ENCODE data around the gene B3GNT9. TPM values are rescaled to one million over a fixed set of nuclear protein-coding genes. Genes with fewer than 3 reads are reported as not detected.

B3GNT9 gene
- total and polyA plus RNA-seq, 8 donors, result 1.8 to 9.3 (median 3.6) TPM

- WGBS, 2 donors, result 83 to 85% methylated on average over 7 of the region's 7 CpGs
- intact Hi-C loops (cut with DNase I), result no loop called here
- FAIRE-seq (no peak), ATAC-seq (no peak), DNase-seq (no peak)
- no peak overlapping the region for H3K27ac ChIP-seq
- H3K9me3 ChIP-seq, result no peaks in the 10 kb centered on the region
- no peaks in the 10 kb centered on the region for H3K27me3 ChIP-seq
- TF ChIP-seq, protein P1, sequence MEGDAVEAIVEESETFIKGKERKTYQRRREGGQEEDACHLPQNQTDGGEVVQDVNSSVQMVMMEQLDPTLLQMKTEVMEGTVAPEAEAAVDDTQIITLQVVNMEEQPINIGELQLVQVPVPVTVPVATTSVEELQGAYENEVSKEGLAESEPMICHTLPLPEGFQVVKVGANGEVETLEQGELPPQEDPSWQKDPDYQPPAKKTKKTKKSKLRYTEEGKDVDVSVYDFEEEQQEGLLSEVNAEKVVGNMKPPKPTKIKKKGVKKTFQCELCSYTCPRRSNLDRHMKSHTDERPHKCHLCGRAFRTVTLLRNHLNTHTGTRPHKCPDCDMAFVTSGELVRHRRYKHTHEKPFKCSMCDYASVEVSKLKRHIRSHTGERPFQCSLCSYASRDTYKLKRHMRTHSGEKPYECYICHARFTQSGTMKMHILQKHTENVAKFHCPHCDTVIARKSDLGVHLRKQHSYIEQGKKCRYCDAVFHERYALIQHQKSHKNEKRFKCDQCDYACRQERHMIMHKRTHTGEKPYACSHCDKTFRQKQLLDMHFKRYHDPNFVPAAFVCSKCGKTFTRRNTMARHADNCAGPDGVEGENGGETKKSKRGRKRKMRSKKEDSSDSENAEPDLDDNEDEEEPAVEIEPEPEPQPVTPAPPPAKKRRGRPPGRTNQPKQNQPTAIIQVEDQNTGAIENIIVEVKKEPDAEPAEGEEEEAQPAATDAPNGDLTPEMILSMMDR (IDR thresholded peaks at IDR 0.05), result no peak
- peaks cover 0 to 8% (median 4%) of the 10 kb centered on the region in 3 donors for H3K4me1 ChIP-seq
- H3K4me3 ChIP-seq, result no peak overlapping the region
- H3K36me3 ChIP-seq, result no peaks in the 10 kb centered on the region
Measured at GRCh38 chr16:67115639-67116038, 35.2 kb downstream of the B3GNT9 start.

GRCh38 chr16:67114793-67115192 is 36.0 kb downstream of the B3GNT9 start:
- Histone ChIP-seq H3K27me3 (no peaks in the 10 kb centered on the region), H3K27ac (no peak overlapping the region), H3K9me3 (no peaks in the 10 kb centered on the region), H3K4me1 (peaks cover 0 to 9% (median 4%) of the 10 kb centered on the region in 3 donors), H3K4me3 (no peak overlapping the region), H3K36me3 (no peaks in the 10 kb centered on the region)
- no peak for FAIRE-seq
- ATAC-seq, result no peak
- TF ChIP-seq, protein P1 (IDR thresholded peaks at IDR 0.05), result no peak
- no peak for DNase-seq
- WGBS, 2 donors, result 67 to 72% methylated on average over 2 of the region's 2 CpGs
- intact Hi-C loops (cut with DNase I), result no loop called here

DNA sequence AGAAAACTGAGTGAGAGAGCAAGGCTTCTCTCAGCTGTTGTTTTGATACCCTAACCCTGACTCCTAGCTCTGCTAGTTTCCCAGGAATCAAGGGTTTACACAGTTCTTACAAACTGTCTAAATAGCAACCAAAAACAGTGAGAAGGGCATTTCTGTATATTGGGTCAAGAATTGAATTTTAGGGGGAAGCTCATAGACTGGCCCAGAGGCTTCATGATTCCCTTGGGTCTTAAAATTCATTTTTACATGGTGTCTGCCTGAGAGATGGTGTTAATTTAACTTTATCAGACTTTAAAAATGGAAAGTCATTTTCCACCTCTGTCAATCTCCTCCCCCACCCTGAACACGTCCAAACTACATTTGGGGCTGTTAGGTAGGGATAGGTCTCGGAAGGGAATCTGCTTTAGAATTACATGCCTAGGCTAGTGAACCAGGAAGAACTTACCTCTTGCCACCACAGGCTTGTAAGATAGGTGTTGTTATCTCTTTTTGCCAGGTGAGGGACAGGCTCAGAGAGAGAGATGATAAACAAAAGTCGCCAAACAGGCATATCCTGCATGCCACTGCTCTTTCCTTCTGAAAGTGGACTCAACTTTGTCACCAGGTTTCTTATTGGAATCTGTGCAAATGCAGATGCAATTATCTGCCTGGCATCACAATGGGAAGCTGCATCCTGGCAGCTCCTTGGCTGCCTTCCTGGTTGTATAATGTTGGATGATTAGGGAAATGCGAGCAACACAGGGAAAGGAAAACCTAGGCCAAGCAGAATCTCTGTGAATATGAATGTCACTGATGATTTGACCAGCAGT is 38.0 kb downstream of the B3GNT9 start:
- H3K27ac ChIP-seq, result no peak overlapping the region
- peaks cover 0 to 12% (median 4%) of the 10 kb centered on the region in 3 donors for H3K4me1 ChIP-seq
- no peak for ATAC-seq
- TF ChIP-seq, protein P1 (IDR thresholded peaks at IDR 0.05), result no peak
- WGBS, 2 donors, result 59 to 63% methylated on average over 4 of the region's 4 CpGs
- H3K36me3 ChIP-seq, result no peaks in the 10 kb centered on the region
- intact Hi-C loops (cut with DNase I), result no loop called here
- DNase-seq, result no peak
- H3K27me3 ChIP-seq, result no peaks in the 10 kb centered on the region
- no peaks in the 10 kb centered on the region for H3K9me3 ChIP-seq
- H3K4me3 ChIP-seq, result no peak overlapping the region
- no peak for FAIRE-seq

GRCh38 chr16:67111951-67112444 is 38.8 kb downstream of the B3GNT9 start:
- Histone ChIP-seq H3K36me3 (no peaks in the 10 kb centered on the region), H3K27ac (no peak overlapping the region), H3K4me3 (no peak overlapping the region), H3K27me3 (no peaks in the 10 kb centered on the region), H3K4me1 (peaks cover 0 to 12% (median 4%) of the 10 kb centered on the region in 3 donors), H3K9me3 (no peaks in the 10 kb centered on the region)
- DNase-seq, result no peak
- ATAC-seq, result no peak
- TF ChIP-seq, protein P1 (IDR thresholded peaks at IDR 0.05), result no peak
- intact Hi-C loops (cut with DNase I), result no loop called here
- no peak for FAIRE-seq
- 68 to 82% methylated on average over 4 of the region's 4 CpGs for WGBS, 2 donors
